ENCODE results near the gene FLCN.

DNA sequence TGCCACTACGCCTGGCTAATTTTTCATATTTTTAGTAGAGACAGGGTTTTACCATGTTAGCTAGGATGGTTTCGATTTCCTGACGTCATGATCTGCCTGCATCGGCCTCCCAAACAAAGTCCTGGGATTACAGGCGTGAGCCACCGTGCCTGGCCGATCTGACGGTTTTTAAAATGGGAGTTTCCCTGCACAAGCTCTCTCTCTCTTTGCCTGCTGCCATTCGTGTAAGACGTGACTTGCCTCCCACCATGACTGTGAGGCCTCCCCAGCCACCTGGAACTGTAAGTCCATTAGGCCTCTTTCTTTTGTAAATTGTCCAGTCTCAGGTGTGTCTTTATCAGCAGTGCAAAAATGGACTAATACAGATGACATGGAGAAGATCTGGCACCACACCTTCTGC is 4.7 kb upstream of the FLCN start:
- TF ChIP-seq POLR2A (IDR thresholded peaks at IDR 0.05) (no peak), CTCF (IDR thresholded peaks at IDR 0.05) (no peak)

All from testis (tissue), 2 donors.